PC-9 (cell line): ENCODE measurements around the gene COL4A3. TPM values are rescaled to one million over a fixed set of nuclear protein-coding genes. Genes with fewer than 3 reads are reported as not detected.

Experiments used
- BruUV-seq: library from RNA; stranded (reverse); fragments of 400-500 nt; replicated peaks from 2 replicates; lab custom pipeline; 2021; lab: Mats Ljungman, UMichigan
- CTCF ChIA-PET: fragments of 300-600 bp; sonication (Branson Sonifier 250); formaldehyde crosslinking; loops from one replicate; lab custom pipeline; 2022; ENCODE audit warnings: antibody characterized with exemption; lab: Charles Lee
- POLR2A ChIA-PET: fragments of 300-600 bp; sonication (Branson Sonifier 250); formaldehyde crosslinking; loops from one replicate; lab custom pipeline; 2022; ENCODE audit warnings: antibody characterized with exemption; ENCODE audit not compliant: unreplicated experiment; lab: Charles Lee
- DNase-seq, 2 experiments: peaks; one replicate each; pipeline versions ENCODE4 v3.0.0 to v3.0.0-alpha.2; 2015 to 2022; ENCODE audit warnings: mixed read lengths in 1 of 2
- H2AFZ ChIP-seq: fragments of 200-600 bp; sonication (generic); 2 replicates; pipeline ENCODE4 v1.8.1; 2017; ENCODE audit warnings: antibody characterized with exemption
- H3F3A ChIP-seq: fragments of 200-600 bp; sonication (generic); 2 replicates; pipeline ENCODE4 v1.8.1; 2017; ENCODE audit warnings: antibody characterized with exemption, mild to moderate bottlenecking, low read depth; ENCODE audit not compliant: insufficient read depth
- H3K27ac ChIP-seq: fragments of 200-600 bp; sonication (generic); 2 replicates; pipeline ENCODE4 v1.6.1; 2016; ENCODE audit warnings: mixed run types
- H3K27me3 ChIP-seq: fragments of 200-600 bp; sonication (generic); 2 replicates; pipeline ENCODE4 v1.6.1; 2016; ENCODE audit warnings: low read depth, mixed run types; ENCODE audit not compliant: insufficient read depth
- H3K36me3 ChIP-seq: fragments of 200-600 bp; sonication (generic); 2 replicates; pipeline ENCODE4 v1.6.1; 2016; ENCODE audit warnings: low read depth, mixed run types
- H3K4me1 ChIP-seq: fragments of 200-600 bp; sonication (generic); replicated peaks from 2 replicates; pipeline ENCODE4 v1.6.1; 2016; ENCODE audit warnings: mixed run types; ENCODE audit not compliant: insufficient read depth
- H3K4me2 ChIP-seq: fragments of 200-600 bp; sonication (generic); 2 replicates; pipeline ENCODE4 v1.6.1; 2017; ENCODE audit warnings: mixed run types
- H3K4me3 ChIP-seq: fragments of 200-600 bp; sonication (generic); 2 replicates; pipeline ENCODE4 v1.6.1; 2016; ENCODE audit warnings: mixed run types
- H3K79me2 ChIP-seq: fragments of 200-600 bp; sonication (generic); 2 replicates; pipeline ENCODE4 v1.6.1; 2017; ENCODE audit warnings: low read depth, mixed run types
- H3K9me2 ChIP-seq: fragments of 200-600 bp; sonication (generic); 2 replicates; pipeline ENCODE4 v1.8.1; 2017; ENCODE audit warnings: mild to moderate bottlenecking; ENCODE audit not compliant: insufficient read depth
- H3K9me3 ChIP-seq: fragments of 200-600 bp; sonication (generic); 2 replicates; pipeline ENCODE4 v1.8.1; 2016; ENCODE audit warnings: low read depth; ENCODE audit not compliant: insufficient read depth
- H4K20me1 ChIP-seq: fragments of 200-600 bp; sonication (generic); 2 replicates; pipeline ENCODE4 v1.8.1; 2017; ENCODE audit not compliant: insufficient read depth
- EZH2 ChIP-seq: fragments of 200-600 bp; sonication (generic); IDR thresholded peaks from 2 replicates; pipeline ENCODE4 v1.8.0; 2017; ENCODE audit warnings: antibody characterized with exemption, low read depth
- intact Hi-C: fragments of 100-400 bp; cut with micrococcal nuclease; formaldehyde crosslinking; loops from one replicate; pipeline ENCODE4 v1.10.0; 2022; ENCODE audit not compliant: unreplicated experiment
- total RNA-seq: library from RNA; stranded (reverse); gene quantifications from 2 replicates; pipeline ENCODE4 v1.2.3, GENCODE V29; 2021
- TF ChIP-seq, protein P1 (sequence below): fragments of 200-600 bp; sonication (generic); conservative IDR thresholded peaks from 2 replicates; pipeline ENCODE4 v1.6.1; 2017; ENCODE audit warnings: mixed run types, antibody characterized with exemption, mild to moderate bottlenecking, moderate library complexity

Gene COL4A3
- total RNA-seq, 1 experiment from 2014 or later: 2.2 TPM

DNA sequence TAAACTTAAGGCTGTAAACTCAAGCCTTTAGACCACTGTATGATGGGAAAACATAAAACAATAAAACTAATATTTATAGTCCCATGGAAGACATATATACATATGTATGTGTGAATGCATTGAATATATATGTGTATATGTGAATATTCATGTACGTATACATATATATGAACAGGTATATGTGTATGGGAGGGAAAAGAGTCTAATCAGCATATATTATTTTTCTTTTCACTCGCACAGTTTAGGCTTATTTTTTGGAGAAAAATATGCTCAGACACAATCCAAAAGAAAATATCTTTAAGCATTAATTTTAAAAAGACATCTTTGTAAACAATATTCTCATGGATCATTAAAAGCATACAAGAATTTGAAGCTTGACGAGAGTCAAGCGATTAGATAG, 23.1 kb upstream of the COL4A3 start:
- Histone ChIP-seq H3K27me3 (no peaks in the 10 kb centered on the region), H3F3A (no peaks in the 10 kb centered on the region), H3K4me3 (no peak overlapping the region), H3K79me2 (no peaks in the 10 kb centered on the region), H4K20me1 (no peaks in the 10 kb centered on the region), H3K9me3 (no peaks in the 10 kb centered on the region), H3K27ac (no peak overlapping the region), H3K36me3 (no peaks in the 10 kb centered on the region), H3K4me1 (no peaks in the 10 kb centered on the region), H3K4me2 (no peak overlapping the region), H3K9me2 (no peaks in the 10 kb centered on the region), H2AFZ (no peak overlapping the region)
- CTCF ChIA-PET: no interaction called here
- intact Hi-C loops: no loop called here
- BruUV-seq: no TSS peak
- no peak for DNase-seq
- no peak for TF ChIP-seq EZH2
- TF ChIP-seq, protein P1, sequence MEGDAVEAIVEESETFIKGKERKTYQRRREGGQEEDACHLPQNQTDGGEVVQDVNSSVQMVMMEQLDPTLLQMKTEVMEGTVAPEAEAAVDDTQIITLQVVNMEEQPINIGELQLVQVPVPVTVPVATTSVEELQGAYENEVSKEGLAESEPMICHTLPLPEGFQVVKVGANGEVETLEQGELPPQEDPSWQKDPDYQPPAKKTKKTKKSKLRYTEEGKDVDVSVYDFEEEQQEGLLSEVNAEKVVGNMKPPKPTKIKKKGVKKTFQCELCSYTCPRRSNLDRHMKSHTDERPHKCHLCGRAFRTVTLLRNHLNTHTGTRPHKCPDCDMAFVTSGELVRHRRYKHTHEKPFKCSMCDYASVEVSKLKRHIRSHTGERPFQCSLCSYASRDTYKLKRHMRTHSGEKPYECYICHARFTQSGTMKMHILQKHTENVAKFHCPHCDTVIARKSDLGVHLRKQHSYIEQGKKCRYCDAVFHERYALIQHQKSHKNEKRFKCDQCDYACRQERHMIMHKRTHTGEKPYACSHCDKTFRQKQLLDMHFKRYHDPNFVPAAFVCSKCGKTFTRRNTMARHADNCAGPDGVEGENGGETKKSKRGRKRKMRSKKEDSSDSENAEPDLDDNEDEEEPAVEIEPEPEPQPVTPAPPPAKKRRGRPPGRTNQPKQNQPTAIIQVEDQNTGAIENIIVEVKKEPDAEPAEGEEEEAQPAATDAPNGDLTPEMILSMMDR: no peak
- POLR2A ChIA-PET: no interaction called here

DNA sequence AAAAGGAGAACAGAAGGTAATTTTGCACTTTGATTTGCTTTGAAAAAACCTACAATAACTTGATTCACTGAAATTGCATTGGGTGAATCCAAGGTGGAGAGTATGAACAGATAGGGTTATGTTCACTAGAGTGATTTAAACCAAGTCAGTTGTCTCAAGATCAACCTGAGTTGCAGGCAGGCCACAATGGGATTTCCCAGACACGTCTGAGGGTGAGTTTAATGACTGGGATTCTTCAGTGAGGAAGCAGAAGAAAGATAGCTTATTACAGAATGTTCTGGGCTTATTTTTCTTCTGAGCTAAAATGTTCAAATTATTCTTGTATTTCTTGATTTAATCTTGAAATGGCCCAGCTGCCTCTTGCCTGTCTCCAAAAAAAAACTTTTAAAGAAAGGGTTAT, 20.5 kb upstream of the COL4A3 start:
- H3K4me1 ChIP-seq: no peaks in the 10 kb centered on the region
- H3K9me2 ChIP-seq: no peaks in the 10 kb centered on the region
- ChIA-PET CTCF (no interaction called here), POLR2A (no interaction called here)
- no peaks in the 10 kb centered on the region for H3K36me3 ChIP-seq
- H3F3A ChIP-seq: no peaks in the 10 kb centered on the region
- TF ChIP-seq, protein P1: no peak
- no peak for TF ChIP-seq EZH2
- H3K27me3 ChIP-seq: no peaks in the 10 kb centered on the region
- H3K4me2 ChIP-seq: no peak overlapping the region
- no peak overlapping the region for H3K27ac ChIP-seq
- no peak for DNase-seq
- intact Hi-C loops: no loop called here
- H2AFZ ChIP-seq: no peak overlapping the region
- no TSS peak for BruUV-seq
- H3K9me3 ChIP-seq: no peaks in the 10 kb centered on the region
- H3K4me3 ChIP-seq: no peak overlapping the region
- no peaks in the 10 kb centered on the region for H4K20me1 ChIP-seq
- H3K79me2 ChIP-seq: no peaks in the 10 kb centered on the region

DNA sequence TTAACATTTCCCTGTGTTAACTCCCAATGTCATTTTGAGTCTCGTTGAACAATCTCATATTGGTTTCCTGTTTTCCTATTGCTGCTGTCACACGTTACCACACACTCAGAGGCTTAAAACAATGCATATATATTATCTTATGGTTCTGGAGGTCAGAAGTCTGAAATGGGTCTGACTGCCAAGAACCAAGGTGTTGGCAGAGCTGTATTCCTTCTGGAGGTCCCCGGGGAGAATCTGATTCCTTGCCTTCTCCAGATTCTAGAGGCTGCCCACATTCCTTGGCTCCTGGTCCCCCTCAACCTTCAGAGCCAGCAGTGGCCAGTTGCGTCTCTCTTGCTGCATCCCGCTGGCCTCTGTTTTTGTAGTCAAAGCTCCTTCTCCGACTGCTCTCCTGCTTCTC, 18.0 kb upstream of the COL4A3 start:
- no peak for TF ChIP-seq EZH2

DNA sequence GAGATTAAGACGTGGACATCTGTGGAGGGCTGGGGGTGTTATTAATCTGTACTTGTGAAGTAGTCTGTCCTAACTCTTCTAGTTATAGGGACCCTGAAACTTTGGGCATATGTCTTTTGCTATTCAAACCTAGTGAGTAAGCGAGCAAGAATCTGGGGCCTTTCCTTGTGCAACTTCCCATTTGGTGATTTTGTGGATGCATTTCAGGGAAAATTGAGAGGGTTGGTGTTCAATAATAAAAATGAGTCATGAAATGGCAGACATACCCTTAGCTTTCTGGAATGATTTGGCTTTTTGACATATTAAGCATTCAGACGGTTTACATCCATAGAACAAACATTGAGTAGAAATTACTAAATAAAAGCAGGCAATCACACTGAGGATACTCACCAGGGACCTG, 17.4 kb upstream of the COL4A3 start:
- POLR2A ChIA-PET: no interaction called here
- intact Hi-C loops: no loop called here
- no peaks in the 10 kb centered on the region for H3K4me1 ChIP-seq
- H2AFZ ChIP-seq: no peak overlapping the region
- no peaks in the 10 kb centered on the region for H3F3A ChIP-seq
- no peaks in the 10 kb centered on the region for H3K36me3 ChIP-seq
- no peaks in the 10 kb centered on the region for H3K9me3 ChIP-seq
- no peaks in the 10 kb centered on the region for H3K9me2 ChIP-seq
- H3K79me2 ChIP-seq: no peaks in the 10 kb centered on the region
- no peaks in the 10 kb centered on the region for H4K20me1 ChIP-seq
- no peak overlapping the region for H3K27ac ChIP-seq
- no peak overlapping the region for H3K4me2 ChIP-seq
- TF ChIP-seq EZH2: no peak
- TF ChIP-seq, protein P1: no peak
- no TSS peak for BruUV-seq
- no peak for DNase-seq
- H3K27me3 ChIP-seq: no peaks in the 10 kb centered on the region
- no peak overlapping the region for H3K4me3 ChIP-seq
- CTCF ChIA-PET: no interaction called here

More for the DNA sequence above, 18.0 kb upstream of the COL4A3 start:
- Histone ChIP-seq H3K27ac (no peak overlapping the region), H4K20me1 (no peaks in the 10 kb centered on the region), H2AFZ (no peak overlapping the region), H3K9me2 (no peaks in the 10 kb centered on the region), H3K27me3 (no peaks in the 10 kb centered on the region), H3K79me2 (no peaks in the 10 kb centered on the region), H3K36me3 (no peaks in the 10 kb centered on the region), H3K4me3 (no peak overlapping the region), H3K4me2 (no peak overlapping the region), H3F3A (no peaks in the 10 kb centered on the region), H3K4me1 (no peaks in the 10 kb centered on the region), H3K9me3 (no peaks in the 10 kb centered on the region)
- ChIA-PET CTCF (no interaction called here), POLR2A (no interaction called here)
- DNase-seq: no peak
- BruUV-seq: no TSS peak
- intact Hi-C loops: no loop called here
